HG02852 (cell line): ENCODE results near the gene FBXO30.

Experiments
- ATAC-seq: cut with Tn5 transposase; IDR thresholded peaks from one replicate; pipeline ENCODE4 v1.9.1; 2021; ENCODE audit warnings: mild to moderate bottlenecking, moderate library complexity; ENCODE audit not compliant: unreplicated experiment

The FBXO30 gene

DNA sequence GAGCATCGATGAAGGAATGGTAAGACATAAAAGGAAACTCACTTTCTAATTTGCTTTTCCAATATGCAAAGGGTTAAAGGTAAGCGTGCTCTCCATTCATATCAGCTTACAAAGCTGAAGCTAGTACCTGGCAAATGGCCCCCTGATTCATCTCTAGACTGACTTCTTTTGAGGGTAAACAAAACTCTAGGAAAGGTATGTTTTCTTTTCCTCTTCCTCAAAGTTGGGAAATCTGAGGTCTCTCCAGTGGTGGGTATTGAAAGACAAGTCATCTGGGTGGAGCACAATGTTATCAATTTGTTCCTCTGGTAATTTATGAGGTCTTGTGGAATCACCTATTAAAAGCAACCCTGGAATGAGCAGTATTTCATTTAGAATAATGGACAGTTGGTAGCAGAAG is 7.9 kb upstream of the FBXO30 start:
- no peak for ATAC-seq

DNA sequence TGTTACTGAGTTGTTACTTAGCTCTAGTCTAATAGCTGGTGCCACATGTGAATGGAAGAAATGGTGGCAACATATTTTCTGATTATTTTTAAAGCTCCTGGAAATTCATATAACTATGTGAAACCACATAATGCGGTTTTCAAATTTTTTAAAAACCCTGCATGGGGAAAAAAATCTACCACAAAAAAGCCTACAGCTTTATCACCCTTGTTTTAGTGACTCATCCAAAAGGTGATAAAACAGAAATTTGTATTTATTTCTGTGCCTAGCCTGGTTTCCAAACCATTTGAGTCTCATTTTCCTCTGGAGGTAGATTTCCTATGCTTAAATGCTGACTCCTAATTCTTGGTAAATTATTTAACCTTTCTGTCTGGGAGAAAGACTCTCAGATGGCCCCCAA is 5.4 kb upstream of the FBXO30 start:
- ATAC-seq = no peak

DNA sequence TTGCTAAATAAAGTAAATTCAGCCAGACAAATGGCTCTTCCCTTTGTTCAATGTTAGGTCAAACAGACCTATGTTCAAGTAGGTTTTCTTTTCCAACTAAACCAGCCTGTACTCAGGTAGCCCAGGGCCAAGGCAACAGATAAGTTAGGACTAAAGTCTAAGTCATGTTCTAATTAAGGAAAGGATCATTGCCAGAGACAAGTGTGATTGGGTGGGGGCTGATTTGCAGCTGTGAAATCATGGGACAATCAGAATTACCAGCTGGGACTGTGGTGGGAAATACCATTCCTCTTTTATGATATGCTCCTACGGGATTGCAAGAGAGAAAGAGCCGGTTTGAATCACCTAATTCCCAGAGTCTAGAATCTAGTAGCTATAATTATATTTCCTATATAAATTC is 4.2 kb upstream of the FBXO30 start:
- ATAC-seq = no peak

GRCh38 chr6:145816392-145816791 is 1.8 kb upstream of the FBXO30 start:
- no peak for ATAC-seq

DNA sequence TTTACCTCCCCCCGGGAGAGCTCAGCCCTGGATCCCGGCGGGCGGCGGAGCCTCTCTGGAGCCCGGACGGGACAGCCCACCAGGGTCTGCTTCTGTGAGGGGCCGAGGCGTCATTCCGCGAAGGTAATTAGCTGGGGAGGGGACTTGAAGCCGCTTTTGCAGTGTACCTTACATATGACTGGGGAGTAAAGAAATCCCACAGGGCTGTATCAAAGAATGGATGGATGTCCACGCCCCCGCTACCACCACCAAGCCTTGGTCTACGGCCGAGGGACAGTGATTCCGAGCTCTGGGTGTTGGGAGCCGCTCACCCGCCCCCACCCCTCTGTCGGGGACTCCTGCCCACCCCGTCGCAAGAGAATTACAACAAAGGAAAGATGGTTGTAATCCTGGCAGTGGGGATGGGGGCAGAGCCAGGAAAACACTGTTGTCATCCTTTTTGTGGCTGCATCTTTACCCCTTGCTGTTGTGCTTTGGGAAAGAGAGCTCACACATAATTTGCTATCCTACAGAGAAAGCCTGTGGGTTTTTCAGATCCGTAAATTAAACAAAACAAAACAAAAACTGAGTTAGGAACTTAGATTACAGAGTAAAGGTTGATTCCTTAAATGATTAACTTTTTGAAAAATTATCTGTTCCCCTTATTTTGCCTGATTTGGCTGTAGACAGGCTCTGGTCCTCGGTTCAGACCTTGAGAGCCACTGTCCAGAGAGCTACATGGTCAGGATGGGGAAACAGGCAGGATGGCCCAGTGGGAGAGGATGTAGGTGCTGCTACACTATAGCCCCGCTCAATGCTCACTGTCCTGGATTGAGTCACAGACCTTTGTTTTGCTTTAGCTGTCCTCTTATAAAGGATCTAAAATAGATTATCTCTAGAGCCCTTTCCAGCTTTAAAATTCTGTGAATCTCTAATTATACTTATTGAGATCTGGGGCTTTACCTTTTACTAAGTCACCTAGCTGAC is 997 bp upstream of the FBXO30 start:
- ATAC-seq = peak; percentile 4

DNA sequence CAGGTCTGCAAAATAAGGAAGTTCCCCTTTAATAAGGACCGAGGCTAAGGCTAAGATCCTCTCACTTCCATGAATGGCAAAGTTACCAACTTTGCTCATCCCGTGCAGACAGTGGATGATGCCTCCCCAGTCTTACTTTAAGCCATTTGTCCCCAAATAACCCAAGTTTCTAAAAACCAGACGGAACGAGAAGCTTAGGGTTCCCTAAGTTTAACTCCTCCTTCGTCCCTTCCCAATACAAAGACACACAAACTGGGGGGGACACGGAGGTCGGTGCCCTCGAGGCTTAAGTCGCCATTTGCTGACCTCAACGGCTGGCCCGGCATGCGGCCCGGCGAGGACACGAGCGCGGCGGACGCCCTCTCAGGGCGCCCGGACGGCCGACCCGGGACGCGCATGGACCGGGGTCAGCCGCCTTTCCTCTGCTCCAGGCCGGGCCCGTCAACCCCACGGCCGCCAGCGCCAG is 527 bp downstream of the FBXO30 start:
- peak; percentile 16 for ATAC-seq

GRCh38 chr6:145813285-145814034 is 1.1 kb downstream of the FBXO30 start:
- no peak for ATAC-seq

GRCh38 chr6:145811741-145812140 is 2.9 kb downstream of the FBXO30 start:
- no peak for ATAC-seq

DNA sequence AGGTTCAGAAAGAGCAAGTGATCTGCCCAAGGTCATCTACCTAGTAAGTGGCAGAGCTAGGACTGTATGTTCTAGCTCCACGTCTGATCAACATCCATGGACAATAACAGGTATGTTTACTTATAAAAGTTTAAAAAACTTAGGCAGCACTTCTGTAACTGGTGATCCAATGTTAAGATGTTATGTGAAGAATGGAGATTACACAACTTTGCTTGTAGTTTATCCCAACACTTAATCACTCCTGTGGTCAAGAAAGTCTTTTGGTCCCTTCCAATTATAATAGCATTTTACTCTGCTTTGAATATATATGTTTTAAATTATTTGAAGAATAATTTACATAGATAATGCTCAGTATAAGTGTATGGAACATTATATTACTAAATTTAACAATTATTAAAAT is 4.8 kb downstream of the FBXO30 start:
- ATAC-seq = no peak

- peak; percentile 84 for ATAC-seq
Measured at GRCh38 chr6:145809211-145809610, 5.4 kb downstream of the FBXO30 start.

- no peak for ATAC-seq
Measured at GRCh38 chr6:145808239-145808638, 6.4 kb downstream of the FBXO30 start.

DNA sequence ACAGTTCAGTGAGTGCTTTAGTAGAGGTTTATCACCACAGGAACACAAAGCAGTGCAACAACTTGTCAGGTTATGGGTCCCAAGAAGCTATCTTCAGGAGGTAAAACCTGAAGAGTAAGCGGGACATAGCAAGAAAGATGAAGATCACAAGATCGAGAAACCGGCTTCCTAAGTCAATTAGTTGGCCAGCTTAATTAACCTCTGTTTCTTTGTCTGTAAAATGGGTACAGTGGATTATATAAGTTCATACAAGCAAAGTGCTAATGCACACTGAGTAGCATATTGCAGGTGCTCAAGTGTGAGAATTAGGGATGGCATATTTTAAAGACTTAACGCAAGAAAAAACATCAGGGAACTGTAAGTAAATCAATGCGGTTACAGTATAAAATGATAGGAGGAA is 12.5 kb downstream of the FBXO30 start:
- no peak for ATAC-seq

- ATAC-seq = no peak
Measured at GRCh38 chr6:145801021-145801420, 13.6 kb downstream of the FBXO30 start.

DNA sequence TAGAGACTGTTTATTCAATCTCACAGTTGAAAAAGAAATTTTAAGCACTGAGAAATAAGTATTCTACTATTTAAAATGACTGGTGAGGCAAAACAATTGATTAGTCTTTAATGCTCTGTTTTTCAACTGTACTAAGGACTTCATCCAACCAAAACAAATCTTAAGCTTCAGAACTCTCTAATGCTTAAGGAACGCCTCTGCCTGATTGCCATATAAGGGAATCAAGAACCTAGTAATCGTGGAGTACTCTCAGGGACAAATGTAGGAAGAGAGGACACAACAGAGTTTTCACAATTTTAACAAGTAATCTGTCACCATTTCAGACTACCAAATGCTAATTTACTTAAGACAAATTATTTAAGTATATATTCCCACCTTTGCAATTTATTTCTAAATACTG is 16.1 kb downstream of the FBXO30 start:
- ATAC-seq = no peak

DNA sequence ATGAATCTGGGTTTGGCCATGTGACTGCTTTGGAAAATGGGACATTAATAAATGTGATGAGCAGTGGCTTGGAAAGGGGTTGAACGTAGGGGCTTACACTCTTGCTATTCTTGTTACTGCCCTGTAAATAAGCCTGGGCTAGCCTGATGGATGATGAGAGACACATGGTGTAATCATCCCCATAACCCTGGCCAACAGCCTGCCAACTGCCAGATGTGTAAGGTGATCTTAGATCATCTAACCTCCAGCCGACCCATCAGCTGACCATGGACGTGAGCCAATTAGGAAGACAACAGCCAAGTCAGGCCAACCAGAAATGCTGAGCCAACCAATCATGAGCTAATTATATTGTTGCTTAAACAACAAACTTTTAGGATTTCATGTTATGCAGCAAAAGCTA is 25.2 kb downstream of the FBXO30 start:
- no peak for ATAC-seq

- ATAC-seq = no peak
Measured at GRCh38 chr6:145787688-145788087, 26.9 kb downstream of the FBXO30 start.

- ATAC-seq = peak; percentile 86
Measured at GRCh38 chr6:145784683-145785082, 29.9 kb downstream of the FBXO30 start.

- no peak for ATAC-seq
Measured at GRCh38 chr6:145783796-145784195, 30.8 kb downstream of the FBXO30 start.

DNA sequence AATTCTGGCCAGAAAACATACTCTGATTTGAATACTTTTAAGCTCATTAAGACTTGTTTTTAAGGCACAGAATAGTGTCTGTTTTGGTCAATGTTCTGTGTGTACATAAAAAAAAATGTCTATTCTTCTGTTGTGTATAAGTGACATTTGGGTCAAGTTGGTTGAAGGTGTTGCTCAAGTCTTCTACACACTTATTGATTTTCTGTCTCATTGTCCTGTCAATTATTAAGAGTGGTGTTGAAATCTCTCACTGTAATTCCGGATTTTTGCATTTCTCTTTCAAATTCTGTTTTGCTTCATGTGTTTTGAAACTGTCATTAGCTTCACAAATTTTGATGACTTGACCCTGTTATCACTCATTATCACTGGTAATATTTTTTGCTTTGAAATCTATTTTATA is 41.7 kb downstream of the FBXO30 start:
- ATAC-seq = no peak

GRCh38 chr6:145765449-145765848 is 49.1 kb downstream of the FBXO30 start:
- ATAC-seq = no peak

DNA sequence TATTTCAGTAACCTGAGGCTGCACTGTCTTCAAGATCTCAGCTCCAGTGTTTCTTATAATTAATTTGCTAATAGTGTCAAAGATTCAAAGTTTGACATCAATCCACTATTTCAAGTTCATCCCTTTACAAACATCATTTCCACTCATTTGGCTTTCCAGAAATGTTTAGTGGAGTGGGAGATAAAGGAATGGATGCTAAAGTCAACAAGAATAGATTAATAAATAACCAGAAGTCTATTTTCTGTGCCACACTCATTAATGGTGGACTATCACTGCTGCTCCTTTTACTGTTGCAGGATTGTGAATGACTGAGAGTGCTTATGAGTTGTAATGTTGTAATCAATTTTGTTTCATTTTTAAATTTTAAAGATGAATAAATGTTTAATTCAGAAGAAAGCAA is 50.9 kb downstream of the FBXO30 start:
- no peak for ATAC-seq

GRCh38 chr6:145761584-145761983 is 53.0 kb downstream of the FBXO30 start:
- ATAC-seq = no peak
